Stimulated activated CD4-positive, alpha-beta T cell treated with anti-CD3 and anti-CD28 coated beads, TNF-alpha, amount 100 ng/mL, for 48 hours (primary cell): Measurements from ENCODE around the gene ASTN2.

Experiments used
- DNase-seq, 3 donors: peaks; one replicate each; pipeline ENCODE4 v3.0.0-alpha.2; 2020; ENCODE audit warnings: low read depth in 3 of 3

The ASTN2 gene

DNA sequence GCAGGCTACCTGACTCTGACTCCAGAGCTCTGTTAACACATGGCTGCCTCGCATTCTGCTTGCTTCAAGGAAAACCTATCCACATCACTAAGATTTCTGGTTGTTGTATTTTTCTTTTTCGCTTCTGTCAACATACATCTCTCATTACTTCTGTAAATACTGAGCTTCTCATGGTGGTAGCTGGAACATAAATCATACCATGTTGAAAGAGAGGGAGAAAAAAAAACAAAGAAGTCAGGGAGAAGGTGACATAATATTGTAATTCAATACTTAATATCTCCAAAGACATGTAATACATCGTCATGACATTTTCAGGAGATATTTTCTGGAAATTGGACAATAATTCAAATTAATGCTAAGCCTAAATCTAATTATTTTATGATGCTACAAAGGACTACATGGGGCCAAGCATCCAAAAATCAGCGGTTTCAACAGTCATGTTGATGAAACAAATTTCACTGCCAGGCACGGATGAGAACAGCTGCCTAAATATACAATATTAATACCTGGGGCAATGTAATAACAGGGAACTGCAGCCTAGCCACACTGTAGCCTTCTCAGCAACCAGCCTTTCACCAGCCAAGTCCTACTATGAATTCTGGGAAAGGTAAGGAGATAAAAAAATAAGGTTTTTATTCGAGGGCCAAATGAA, 395.8 kb downstream of the ASTN2 start:
- DNase-seq, result no peak

DNA sequence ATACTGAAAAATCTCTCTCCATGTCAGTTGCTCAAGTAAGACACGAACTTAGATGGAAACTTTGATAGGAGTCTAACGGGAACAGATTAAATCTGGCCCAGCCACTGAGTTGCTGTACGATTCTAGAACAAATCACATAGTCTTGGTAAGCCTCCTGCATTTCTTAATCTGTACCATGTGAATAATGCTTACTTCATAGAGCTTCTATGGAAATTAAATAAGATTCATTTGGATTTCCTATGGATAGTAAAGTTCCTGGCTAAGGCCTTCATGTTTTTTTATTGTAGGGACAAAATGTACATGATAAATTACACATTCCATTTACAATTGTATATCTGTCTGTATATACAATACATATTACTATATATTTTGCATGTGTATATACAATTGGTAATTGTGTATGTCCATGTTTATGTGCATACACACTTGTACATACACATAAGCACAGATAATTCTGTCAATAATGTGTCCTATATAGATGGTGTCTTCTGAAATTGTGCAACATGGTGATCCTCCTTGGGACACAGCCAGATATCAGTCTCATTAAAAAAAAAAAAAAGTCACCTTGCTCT, 397.4 kb downstream of the ASTN2 start:
- no peak for DNase-seq

DNA sequence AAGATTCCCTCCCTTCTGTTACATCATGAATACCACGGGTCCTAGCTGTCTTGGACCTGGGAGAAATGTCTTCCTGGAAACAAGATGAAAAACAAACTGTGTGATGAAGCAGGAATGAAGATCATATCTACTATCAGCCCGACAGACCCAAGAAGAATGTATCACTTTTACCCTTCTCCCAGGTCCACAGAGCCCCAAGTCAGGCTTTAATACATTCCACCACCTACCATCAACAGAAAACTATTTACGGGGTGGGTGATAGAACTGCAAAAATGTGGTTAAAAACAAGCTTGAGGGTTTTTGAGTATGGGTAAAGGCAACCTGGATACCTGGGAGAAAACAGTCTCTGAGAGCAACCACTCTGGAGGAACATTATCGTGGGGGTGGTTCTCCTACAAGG, 400.8 kb downstream of the ASTN2 start:
- DNase-seq, result no peak

DNA sequence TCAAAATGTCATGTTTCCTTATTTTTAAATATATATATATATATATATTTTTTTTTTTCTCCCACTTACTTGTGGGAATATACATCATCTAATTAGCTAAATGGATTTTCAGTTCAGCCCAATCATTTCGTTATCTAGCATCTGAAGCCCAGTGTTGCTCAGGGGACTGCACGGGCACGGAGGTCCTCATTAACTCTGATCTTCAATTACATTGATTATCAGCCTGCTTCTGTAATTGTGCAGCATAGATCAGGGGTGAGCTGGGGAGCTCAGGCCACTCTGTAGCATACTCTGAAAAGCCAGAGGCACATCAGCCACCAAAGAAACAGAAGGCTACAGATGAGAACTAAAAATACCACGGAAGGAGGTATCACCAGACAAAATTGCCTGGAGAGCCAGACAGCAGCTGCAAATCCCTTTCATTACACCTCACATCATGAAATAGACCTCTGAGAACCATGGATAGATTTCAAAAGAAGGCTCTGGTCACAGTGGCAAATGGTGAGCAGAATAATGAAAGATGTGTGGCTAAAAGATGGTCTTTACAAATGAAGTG, 401.3 kb downstream of the ASTN2 start:
- no peak for DNase-seq

GRCh38 chr9:117010061-117010460, 404.8 kb downstream of the ASTN2 start:
- DNase-seq, result no peak

- no peak for DNase-seq
Measured at GRCh38 chr9:117008876-117009275, 406.0 kb downstream of the ASTN2 start.

GRCh38 chr9:117008461-117008860, 406.4 kb downstream of the ASTN2 start:
- DNase-seq, result no peak

- no peak for DNase-seq
Measured at GRCh38 chr9:117002686-117003085, 412.2 kb downstream of the ASTN2 start.

DNA sequence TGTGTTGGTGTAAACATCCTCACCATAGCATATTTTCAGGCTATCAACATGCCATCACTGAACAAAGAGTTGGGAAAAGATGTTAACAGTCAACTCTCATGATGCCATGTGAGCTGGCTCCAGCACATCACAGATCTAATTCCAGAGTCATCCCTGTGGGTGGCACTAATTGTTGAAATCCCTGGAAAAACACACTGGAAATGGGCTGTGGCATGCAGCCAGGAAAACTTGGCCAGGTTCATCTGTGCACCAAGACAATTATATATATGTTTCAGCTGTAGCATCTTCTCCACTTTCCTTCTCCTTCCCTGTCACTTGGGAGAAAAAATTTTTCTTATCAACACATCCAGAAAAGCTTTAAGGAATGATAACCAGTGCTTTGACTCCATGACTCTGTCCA, 414.0 kb downstream of the ASTN2 start:
- DNase-seq, result no peak

GRCh38 chr9:117000196-117000723, 414.6 kb downstream of the ASTN2 start:
- DNase-seq, result no peak

DNA sequence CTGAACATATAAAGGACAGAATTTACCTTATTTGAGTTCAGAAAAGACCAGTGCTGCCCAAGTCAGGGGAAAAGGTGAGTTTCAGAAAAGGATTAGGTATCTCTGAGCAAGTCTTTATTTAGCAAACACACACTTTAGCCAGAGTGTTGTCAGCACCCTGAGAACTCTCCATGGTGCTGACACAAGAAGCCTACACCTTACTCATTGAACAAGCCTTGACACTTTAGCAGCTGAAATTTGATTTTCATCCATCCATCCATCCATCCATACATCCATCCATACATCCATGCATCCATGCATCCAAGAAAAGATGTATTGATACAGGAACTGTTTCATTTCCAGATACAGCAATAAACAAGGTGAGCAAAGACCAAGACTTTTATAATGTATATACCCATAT, 416.6 kb downstream of the ASTN2 start:
- DNase-seq, result no peak

DNA sequence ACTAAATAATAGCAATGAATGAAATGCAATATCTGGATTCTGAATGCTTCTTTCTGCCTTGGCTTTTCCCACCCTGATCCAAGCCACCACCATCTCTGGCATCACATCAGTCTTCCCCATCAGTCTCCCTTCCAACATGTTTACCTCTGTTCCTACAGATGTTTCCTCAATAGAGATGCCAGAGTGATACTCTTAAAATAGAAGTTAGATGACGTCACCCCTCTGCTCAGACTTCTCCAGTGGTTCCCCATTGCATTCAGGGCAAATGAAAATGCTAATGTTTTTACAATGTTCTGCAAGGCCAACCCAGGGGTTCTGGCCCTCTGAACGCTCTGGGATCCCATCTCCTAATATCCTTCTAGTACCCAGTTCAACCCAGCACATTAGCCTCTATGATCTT, 422.0 kb downstream of the ASTN2 start:
- DNase-seq, result no peak

GRCh38 chr9:116991051-116991450, 423.8 kb downstream of the ASTN2 start:
- DNase-seq, result no peak

DNA sequence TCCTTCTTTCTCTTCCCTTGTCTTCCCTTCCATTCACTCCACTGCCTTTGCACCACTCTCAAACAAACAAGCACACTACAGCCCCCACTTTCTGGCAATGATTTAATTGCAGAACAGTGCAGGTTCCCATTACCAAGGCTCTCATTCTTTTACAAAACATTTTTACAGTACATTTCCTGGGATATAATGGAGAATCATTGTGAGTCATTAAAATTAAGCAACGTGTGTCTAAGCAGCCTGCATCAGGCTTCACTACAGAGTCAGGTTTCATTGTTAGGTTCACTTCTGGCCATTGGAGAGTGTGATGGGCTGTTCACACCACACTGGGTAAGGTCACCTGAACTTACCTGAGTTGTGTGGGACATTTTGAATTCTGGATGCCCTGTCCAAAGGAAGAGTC, 424.3 kb downstream of the ASTN2 start:
- DNase-seq, result no peak

- no peak for DNase-seq
Measured at GRCh38 chr9:116987721-116988485, 427.0 kb downstream of the ASTN2 start.

- no peak for DNase-seq
Measured at GRCh38 chr9:116986015-116986414, 428.8 kb downstream of the ASTN2 start.

DNA sequence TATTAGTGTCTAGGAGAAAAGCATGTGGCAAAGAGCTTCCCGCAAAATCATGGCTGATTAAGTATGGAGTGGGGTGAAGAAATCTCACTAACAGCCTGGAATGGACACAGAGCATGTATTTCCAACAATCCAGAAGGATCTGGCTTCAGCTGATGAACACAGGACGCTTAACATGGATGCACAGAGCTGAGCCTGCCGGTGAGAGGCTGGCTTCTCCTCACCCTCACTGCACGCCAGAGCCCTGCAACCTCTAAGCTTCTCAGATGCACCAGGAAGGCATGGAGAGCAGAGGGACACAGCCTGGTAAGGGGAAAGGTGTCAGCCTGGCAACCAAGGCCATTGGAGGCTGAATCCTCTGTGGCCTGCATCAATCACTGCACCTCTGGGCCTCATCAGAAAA, 429.3 kb downstream of the ASTN2 start:
- DNase-seq, result no peak

DNA sequence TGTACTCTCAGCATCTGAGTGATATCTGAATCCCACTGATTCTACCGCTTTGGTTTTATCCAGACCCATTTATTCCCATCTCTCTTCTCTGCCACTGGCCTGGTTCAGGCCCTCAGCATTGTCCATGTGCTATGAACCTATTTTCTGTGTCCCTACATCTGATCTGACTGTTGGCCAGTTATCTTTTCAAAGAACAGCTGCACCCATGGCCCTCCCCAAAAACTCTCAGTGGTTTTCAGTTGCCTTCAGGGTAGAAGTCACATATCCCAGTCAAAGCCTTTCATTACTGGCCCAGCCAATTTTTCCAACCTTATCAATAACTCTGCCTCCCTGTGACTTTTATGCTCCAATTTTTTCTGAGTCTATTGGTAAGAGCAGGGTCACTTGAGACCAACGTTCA, 430.7 kb downstream of the ASTN2 start:
- no peak for DNase-seq

GRCh38 chr9:116980582-116981120, 434.2 kb downstream of the ASTN2 start:
- DNase-seq, result no peak

- no peak for DNase-seq
Measured at GRCh38 chr9:116979456-116979855, 435.4 kb downstream of the ASTN2 start.

- no peak for DNase-seq
Measured at GRCh38 chr9:116978155-116978554, 436.7 kb downstream of the ASTN2 start.

DNA sequence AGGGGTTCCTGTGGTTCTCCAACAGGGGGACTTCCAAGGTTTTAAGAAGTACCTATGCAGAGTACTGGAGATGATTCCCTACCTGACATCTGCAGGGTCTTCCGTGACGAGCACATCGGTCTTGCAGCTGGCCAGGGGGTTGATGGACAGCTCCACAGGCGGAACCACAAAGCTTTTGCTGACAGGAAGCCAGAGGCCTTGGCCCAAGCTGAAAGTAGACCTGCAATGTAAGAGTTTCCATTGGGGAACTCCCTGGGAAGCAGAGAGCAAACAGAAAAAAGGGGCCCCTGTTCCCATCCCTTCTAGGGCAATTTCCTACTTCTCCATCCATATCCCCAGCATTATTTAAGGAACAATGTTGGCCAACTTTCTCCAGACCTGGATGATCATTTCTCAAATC, 439.7 kb downstream of the ASTN2 start:
- DNase-seq, result no peak
